Measurements from ENCODE around the gene P4HA2. TPM values are rescaled to one million over a fixed set of nuclear protein-coding genes. Genes with fewer than 3 reads are reported as not detected.

The P4HA2 gene
- total RNA-seq, 2 donors from 2014 or later = 16.8 to 18.0 TPM

DNA sequence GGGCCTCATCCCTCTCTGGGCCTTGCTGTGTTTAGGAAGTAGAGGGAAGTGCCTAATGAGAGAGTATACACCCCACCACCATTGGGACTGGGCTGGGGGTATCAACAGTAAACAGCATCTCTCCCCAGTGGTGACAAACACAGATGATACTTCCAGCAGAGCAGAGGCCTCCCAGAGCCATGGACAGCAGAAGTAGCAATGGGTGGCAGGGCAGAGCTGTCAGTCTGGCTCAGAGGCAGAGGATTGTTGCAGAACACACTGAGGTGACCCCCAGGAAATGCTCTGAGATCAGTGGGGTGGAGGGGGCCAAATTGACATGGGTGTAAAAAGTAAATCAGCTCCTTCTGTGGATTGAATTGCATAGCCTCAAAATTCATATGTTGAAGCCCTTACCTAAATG is 12.1 kb upstream of the P4HA2 start:
- no peak for DNase-seq (ENCODE audit: low spot score)
- no peaks in the 10 kb centered on the region for H3K4me1 ChIP-seq (replicated peaks)
- intact Hi-C loops (cut with DNase I) = loop anchor here (5.0 kb wide), 1 partner anchor 138 kb away; no protein-coding TSS in a partner anchor
- H3K27ac ChIP-seq = no peak overlapping the region
- no peak overlapping the region for H3K4me3 ChIP-seq
- H3K36me3 ChIP-seq = no peaks in the 10 kb centered on the region
- TF ChIP-seq POLR2AphosphoS5 (IDR thresholded peaks at IDR 0.05) = no peak
- TF ChIP-seq, protein P1, sequence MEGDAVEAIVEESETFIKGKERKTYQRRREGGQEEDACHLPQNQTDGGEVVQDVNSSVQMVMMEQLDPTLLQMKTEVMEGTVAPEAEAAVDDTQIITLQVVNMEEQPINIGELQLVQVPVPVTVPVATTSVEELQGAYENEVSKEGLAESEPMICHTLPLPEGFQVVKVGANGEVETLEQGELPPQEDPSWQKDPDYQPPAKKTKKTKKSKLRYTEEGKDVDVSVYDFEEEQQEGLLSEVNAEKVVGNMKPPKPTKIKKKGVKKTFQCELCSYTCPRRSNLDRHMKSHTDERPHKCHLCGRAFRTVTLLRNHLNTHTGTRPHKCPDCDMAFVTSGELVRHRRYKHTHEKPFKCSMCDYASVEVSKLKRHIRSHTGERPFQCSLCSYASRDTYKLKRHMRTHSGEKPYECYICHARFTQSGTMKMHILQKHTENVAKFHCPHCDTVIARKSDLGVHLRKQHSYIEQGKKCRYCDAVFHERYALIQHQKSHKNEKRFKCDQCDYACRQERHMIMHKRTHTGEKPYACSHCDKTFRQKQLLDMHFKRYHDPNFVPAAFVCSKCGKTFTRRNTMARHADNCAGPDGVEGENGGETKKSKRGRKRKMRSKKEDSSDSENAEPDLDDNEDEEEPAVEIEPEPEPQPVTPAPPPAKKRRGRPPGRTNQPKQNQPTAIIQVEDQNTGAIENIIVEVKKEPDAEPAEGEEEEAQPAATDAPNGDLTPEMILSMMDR (IDR thresholded peaks at IDR 0.05) = no peak
- no peak for TF ChIP-seq POLR2A (IDR thresholded peaks at IDR 0.05)
- no peaks in the 10 kb centered on the region for H3K9me3 ChIP-seq
- H3K27me3 ChIP-seq (replicated peaks; ENCODE audit: insufficient read depth) = no peaks in the 10 kb centered on the region

DNA sequence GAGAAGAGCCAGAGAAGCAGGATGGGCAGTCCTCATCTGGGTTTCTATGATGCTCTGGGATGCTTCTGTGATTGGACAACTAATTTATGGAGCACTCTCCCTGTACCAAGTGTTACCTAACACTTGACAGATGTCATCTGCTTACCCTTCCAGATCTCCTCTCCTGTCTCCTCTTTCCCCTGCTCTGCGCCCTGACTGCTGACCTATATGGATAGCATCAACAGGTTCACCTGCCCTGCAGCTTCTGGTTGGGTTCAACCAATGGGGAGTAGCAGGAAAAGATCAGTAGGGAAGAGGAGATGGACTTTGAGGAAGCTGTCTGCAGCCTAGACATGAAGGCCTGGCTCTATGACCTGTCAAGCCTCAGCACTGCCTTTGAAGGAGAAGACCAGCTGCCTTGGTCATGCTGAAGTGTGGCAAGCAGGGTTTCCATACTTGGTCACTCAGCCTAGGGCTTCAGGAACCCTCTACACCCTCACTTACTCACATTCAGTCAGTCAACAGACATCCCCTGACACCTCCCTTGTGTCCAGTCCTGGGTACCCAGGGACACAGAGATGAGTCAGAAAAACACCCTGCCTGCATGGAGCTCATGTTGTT is 11.3 kb upstream of the P4HA2 start:
- Histone ChIP-seq H3K27ac (no peak overlapping the region), H3K9me3 (no peaks in the 10 kb centered on the region), H3K36me3 (no peaks in the 10 kb centered on the region), H3K27me3 (replicated peaks; ENCODE audit: insufficient read depth) (no peaks in the 10 kb centered on the region), H3K4me1 (replicated peaks) (no peaks in the 10 kb centered on the region), H3K4me3 (no peak overlapping the region)
- intact Hi-C loops (cut with DNase I) = loop anchor here (5.0 kb wide), 1 partner anchor 138 kb away; no protein-coding TSS in a partner anchor
- DNase-seq (ENCODE audit: low spot score) = no peak
- TF ChIP-seq, protein P1 (IDR thresholded peaks at IDR 0.05) = no peak
- TF ChIP-seq POLR2AphosphoS5 (IDR thresholded peaks at IDR 0.05) = no peak
- TF ChIP-seq POLR2A (IDR thresholded peaks at IDR 0.05) = no peak
- 95% methylated on average over 1 of the region's 1 CpG for WGBS

DNA sequence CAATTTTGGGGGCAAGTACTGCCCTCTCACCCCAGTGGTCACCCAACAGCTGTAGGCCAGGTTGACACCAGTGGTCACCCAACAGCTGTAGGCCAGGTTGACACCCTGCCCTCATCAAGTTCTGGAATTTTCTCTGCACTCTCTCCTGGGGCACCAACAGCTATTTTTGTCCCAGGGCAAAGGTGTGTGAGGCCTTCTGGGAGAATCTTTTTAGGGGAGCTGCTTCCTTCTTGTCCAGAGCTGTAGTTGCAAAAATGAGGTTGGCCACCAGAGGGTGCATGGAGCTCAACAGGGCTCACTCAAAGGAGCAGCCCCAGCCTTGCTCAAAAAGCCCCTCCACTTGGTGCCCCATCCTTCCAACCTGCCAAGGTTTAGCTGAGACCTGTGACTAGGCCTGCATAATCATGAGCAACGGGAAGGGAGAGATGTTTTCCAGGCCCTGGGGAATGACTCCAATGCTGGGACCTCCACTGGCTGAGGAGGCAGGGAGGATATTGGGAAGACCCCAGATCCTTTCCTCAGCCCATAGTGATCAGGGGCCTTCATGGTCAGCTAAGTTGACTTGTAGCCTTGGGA is 10.6 kb upstream of the P4HA2 start:
- DNase-seq (ENCODE audit: low spot score) = peak; percentile 67
- Histone ChIP-seq H3K9me3 (no peaks in the 10 kb centered on the region), H3K36me3 (no peaks in the 10 kb centered on the region), H3K4me3 (no peak overlapping the region), H3K27ac (no peak overlapping the region), H3K27me3 (replicated peaks; ENCODE audit: insufficient read depth) (no peaks in the 10 kb centered on the region), H3K4me1 (replicated peaks) (no peaks in the 10 kb centered on the region)
- WGBS = 30% methylated on average over 1 of the region's 1 CpG
- TF ChIP-seq POLR2A (IDR thresholded peaks at IDR 0.05) (no peak), POLR2AphosphoS5 (IDR thresholded peaks at IDR 0.05) (peak; percentile 10)
- TF ChIP-seq, protein P1 (IDR thresholded peaks at IDR 0.05) = peak; percentile 61 to 81 (median 72)
- intact Hi-C loops (cut with DNase I) = loop anchor here (5.0 kb wide), 1 partner anchor 139 kb away; no protein-coding TSS in a partner anchor

DNA sequence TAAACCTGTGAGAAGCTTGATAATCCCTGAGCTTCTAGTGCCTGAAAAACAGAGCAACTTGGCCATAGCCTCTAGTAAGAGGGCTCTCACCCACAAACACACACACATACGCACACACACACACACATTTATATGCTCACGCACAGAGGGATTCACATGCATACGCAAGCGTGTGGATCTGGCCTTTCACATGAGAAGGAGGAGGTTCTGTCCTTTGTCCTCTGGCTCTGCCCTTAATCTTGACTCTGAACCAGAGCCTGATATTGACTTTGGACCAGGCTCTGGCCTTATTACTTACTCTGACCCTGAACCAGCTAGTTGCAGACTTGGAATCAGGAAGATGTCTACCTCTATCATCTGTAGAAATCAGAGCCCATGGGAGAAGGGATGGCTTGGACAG is 10.0 kb upstream of the P4HA2 start:
- 92% methylated on average over 4 of the region's 4 CpGs for WGBS
- DNase-seq (ENCODE audit: low spot score) = no peak
- H3K4me1 ChIP-seq (replicated peaks) = no peaks in the 10 kb centered on the region
- H3K9me3 ChIP-seq = no peaks in the 10 kb centered on the region
- H3K36me3 ChIP-seq = no peaks in the 10 kb centered on the region
- no peak overlapping the region for H3K27ac ChIP-seq
- H3K27me3 ChIP-seq (replicated peaks; ENCODE audit: insufficient read depth) = no peaks in the 10 kb centered on the region
- H3K4me3 ChIP-seq = no peak overlapping the region
- TF ChIP-seq, protein P1 (IDR thresholded peaks at IDR 0.05) = no peak
- no peak for TF ChIP-seq POLR2AphosphoS5 (IDR thresholded peaks at IDR 0.05)
- TF ChIP-seq POLR2A (IDR thresholded peaks at IDR 0.05) = no peak
- intact Hi-C loops (cut with DNase I) = loop anchor here (5.0 kb wide), 1 partner anchor 140 kb away; no protein-coding TSS in a partner anchor

DNA sequence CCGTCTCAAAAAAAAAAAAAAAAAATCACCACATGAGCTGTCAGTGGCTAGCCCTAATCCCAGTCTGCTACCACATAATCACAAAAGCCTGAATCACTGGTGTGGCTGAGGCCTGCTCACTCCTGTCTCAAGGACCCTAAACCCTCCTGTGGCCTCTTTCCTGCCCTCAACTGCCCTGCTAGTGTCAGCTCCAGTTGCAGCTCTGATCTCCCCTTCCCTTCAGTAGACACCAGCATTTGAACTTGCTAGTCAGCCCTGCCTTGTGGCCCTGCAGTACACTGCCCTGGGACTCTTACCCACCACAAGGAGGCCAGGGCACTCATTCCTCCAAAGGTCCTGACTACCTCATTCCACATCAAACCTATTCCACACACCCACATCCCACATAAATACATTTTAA is 9.5 kb upstream of the P4HA2 start:
- no peak overlapping the region for H3K4me3 ChIP-seq
- 92% methylated on average over 1 of the region's 1 CpG for WGBS
- H3K4me1 ChIP-seq (replicated peaks) = no peaks in the 10 kb centered on the region
- H3K27me3 ChIP-seq (replicated peaks; ENCODE audit: insufficient read depth) = no peaks in the 10 kb centered on the region
- H3K36me3 ChIP-seq = no peaks in the 10 kb centered on the region
- H3K27ac ChIP-seq = no peak overlapping the region
- DNase-seq (ENCODE audit: low spot score) = no peak
- TF ChIP-seq, protein P1 (IDR thresholded peaks at IDR 0.05) = no peak
- TF ChIP-seq POLR2A (IDR thresholded peaks at IDR 0.05) (no peak), POLR2AphosphoS5 (IDR thresholded peaks at IDR 0.05) (no peak)
- intact Hi-C loops (cut with DNase I) = loop anchor here (5.0 kb wide), 1 partner anchor 140 kb away; no protein-coding TSS in a partner anchor
- no peaks in the 10 kb centered on the region for H3K9me3 ChIP-seq
